HG03571 (cell line): Measurements from ENCODE around the gene HSD17B2.
"Not testable (repeated sequence)": the region's sequence is repeated elsewhere in the genome, so short reads cannot be mapped to it uniquely, and the experiment has no call there.

ENCODE experiments used
- ATAC-seq: cut with Tn5 transposase; IDR thresholded peaks from one replicate; pipeline ENCODE4 v1.9.1; 2021; ENCODE audit not compliant: unreplicated experiment

HSD17B2 gene

GRCh38 chr16:82034981-82035612 lies at the start of gene HSD17B2:
TSS of gene HSD17B2 (plus strand) at chr16:82035253. CDS start at chr16:82035425, 172 bp downstream.
- no peak for ATAC-seq

GRCh38 chr16:81987121-81987520 lies 47.9 kb upstream of the HSD17B2 start:
- no peak for ATAC-seq

GRCh38 chr16:81987706-81988105 lies 47.3 kb upstream of the HSD17B2 start:
- no peak for ATAC-seq

- ATAC-seq: no peak
These were observed 42.2 kb upstream of the HSD17B2 start for GRCh38 chr16:81992859-81993258.

- ATAC-seq: no peak
These were observed 40.6 kb upstream of the HSD17B2 start for GRCh38 chr16:81994485-81994884.

- no peak for ATAC-seq
These were observed 39.4 kb upstream of the HSD17B2 start for GRCh38 chr16:81995651-81996050.

GRCh38 chr16:81996664-81997509 lies 38.2 kb upstream of the HSD17B2 start:
- ATAC-seq: no peak

- no peak for ATAC-seq
These were observed 37.3 kb upstream of the HSD17B2 start for GRCh38 chr16:81997738-81998137.

- ATAC-seq: no peak
These were observed 32.2 kb upstream of the HSD17B2 start for GRCh38 chr16:82002831-82003230.

GRCh38 chr16:82004601-82005000 lies 30.5 kb upstream of the HSD17B2 start:
- ATAC-seq: no peak

GRCh38 chr16:82005027-82005830 lies 29.8 kb upstream of the HSD17B2 start:
- no peak for ATAC-seq

- no peak for ATAC-seq
These were observed 29.0 kb upstream of the HSD17B2 start for GRCh38 chr16:82006036-82006435.

- ATAC-seq: no peak
These were observed 27.9 kb upstream of the HSD17B2 start for GRCh38 chr16:82007189-82007588.

- ATAC-seq: no peak
These were observed 26.0 kb upstream of the HSD17B2 start for GRCh38 chr16:82008957-82009592.

- not testable (repeated sequence) for ATAC-seq
These were observed 25.3 kb upstream of the HSD17B2 start for GRCh38 chr16:82009789-82010188.

GRCh38 chr16:82010649-82011048 lies 24.4 kb upstream of the HSD17B2 start:
- no peak for ATAC-seq

GRCh38 chr16:82011199-82011641 lies 23.8 kb upstream of the HSD17B2 start, which contains the start of gene SDR42E1:
TSS of gene SDR42E1 (minus strand) at chr16:82011470. CDS start at chr16:82000858, 10,612 bp downstream.
- peak; percentile 98 for ATAC-seq

GRCh38 chr16:82013139-82013538 lies 21.9 kb upstream of the HSD17B2 start:
- ATAC-seq: no peak

- no peak for ATAC-seq
These were observed 18.8 kb upstream of the HSD17B2 start for GRCh38 chr16:82016263-82016662.

- ATAC-seq: no peak
These were observed 18.1 kb upstream of the HSD17B2 start for GRCh38 chr16:82016964-82017363.
